Measurements from ENCODE around the gene GNB1L. TPM values are rescaled to one million over a fixed set of nuclear protein-coding genes. Genes with fewer than 3 reads are reported as not detected.
A peak's percentile ranks its signal among the peaks of the same experiment; 100 is the strongest.

GNB1L gene
- total and polyA plus RNA-seq, 9 of the 15 experiments (the other 6 are each of a cell fraction or from before 2014, with no cell fraction given): 0.56 to 50.5 (median 10.2) TPM

GRCh38 chr22:19815093-19815822, 39.4 kb downstream of the GNB1L start (continued):
- TF ChIP-seq HINFP (tag; conservative IDR thresholded peaks at IDR 0.05; ENCODE audit: low read depth) (no peak; the same call in 1 of the 2 replicates), ZNF507 (tag; conservative IDR thresholded peaks at IDR 0.05) (no peak), ATF2 (CRISPR knock-in tag; IDR thresholded peaks at IDR 0.05) (no peak), THAP7 (CRISPR knock-in tag; IDR thresholded peaks at IDR 0.05) (no peak), NFE2 (IDR thresholded peaks at IDR 0.05; ENCODE audit: low read depth) (peak; percentile 67), ATF7 (IDR thresholded peaks at IDR 0.05) (peak; percentile 92), HOMEZ (CRISPR knock-in tag; IDR thresholded peaks at IDR 0.05) (no peak), FOXA1 (IDR thresholded peaks at IDR 0.05; ENCODE audit: borderline replicate concordance) (no peak), EGR1 (conservative IDR thresholded peaks at IDR 0.05) (peak; percentile 50; the same call in 1 of the 2 replicates), ARID2 (IDR thresholded peaks at IDR 0.05) (0 out of 2 replicates have a peak, but pooled peaks have one; percentile 70), TAF15 (IDR thresholded peaks at IDR 0.05; ENCODE audit: low read depth, low read length) (no peak), SP1 (CRISPR knock-in tag; IDR thresholded peaks at IDR 0.05) (no peak), ZKSCAN1 (IDR thresholded peaks at IDR 0.05; ENCODE audit: low read depth, low read length) (no peak), E2F3 (CRISPR knock-in tag; IDR thresholded peaks at IDR 0.05) (peak; percentile 87), CBX3 (IDR thresholded peaks at IDR 0.05; ENCODE audit: borderline replicate concordance in 1 of 2, low read length in 2 of 2) (peak in 1 of 2 experiments; percentile 77; a peak in 1 of 3 replicates)
- TF ChIP-seq, protein P1, sequence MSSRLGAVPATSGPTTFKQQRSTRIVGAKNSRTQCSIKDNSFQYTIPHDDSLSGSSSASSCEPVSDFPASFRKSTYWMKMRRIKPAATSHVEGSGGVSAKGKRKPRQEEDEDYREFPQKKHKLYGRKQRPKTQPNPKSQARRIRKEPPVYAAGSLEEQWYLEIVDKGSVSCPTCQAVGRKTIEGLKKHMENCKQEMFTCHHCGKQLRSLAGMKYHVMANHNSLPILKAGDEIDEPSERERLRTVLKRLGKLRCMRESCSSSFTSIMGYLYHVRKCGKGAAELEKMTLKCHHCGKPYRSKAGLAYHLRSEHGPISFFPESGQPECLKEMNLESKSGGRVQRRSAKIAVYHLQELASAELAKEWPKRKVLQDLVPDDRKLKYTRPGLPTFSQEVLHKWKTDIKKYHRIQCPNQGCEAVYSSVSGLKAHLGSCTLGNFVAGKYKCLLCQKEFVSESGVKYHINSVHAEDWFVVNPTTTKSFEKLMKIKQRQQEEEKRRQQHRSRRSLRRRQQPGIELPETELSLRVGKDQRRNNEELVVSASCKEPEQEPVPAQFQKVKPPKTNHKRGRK (tag; IDR thresholded peaks at IDR 0.05): no peak
- TF ChIP-seq, protein P2, sequence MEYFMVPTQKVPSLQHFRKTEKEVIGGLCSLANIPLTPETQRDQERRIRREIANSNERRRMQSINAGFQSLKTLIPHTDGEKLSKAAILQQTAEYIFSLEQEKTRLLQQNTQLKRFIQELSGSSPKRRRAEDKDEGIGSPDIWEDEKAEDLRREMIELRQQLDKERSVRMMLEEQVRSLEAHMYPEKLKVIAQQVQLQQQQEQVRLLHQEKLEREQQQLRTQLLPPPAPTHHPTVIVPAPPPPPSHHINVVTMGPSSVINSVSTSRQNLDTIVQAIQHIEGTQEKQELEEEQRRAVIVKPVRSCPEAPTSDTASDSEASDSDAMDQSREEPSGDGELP (CRISPR knock-in tag; IDR thresholded peaks at IDR 0.05; ENCODE audit: borderline replicate concordance): no peak
- TF ChIP-seq, protein P3, sequence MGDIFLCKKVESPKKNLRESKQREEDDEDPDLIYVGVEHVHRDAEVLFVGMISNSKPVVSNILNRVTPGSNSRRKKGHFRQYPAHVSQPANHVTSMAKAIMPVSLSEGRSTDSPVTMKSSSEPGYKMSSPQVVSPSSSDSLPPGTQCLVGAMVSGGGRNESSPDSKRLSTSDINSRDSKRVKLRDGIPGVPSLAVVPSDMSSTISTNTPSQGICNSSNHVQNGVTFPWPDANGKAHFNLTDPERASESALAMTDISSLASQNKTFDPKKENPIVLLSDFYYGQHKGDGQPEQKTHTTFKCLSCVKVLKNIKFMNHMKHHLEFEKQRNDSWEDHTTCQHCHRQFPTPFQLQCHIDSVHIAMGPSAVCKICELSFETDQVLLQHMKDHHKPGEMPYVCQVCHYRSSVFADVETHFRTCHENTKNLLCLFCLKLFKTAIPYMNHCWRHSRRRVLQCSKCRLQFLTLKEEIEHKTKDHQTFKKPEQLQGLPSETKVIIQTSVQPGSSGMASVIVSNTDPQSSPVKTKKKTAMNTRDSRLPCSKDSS (IDR thresholded peaks at IDR 0.05; ENCODE audit: low read depth, partially characterized antibody): no peak
